Measurements from ENCODE around the gene ITPR1.

ITPR1 gene

GRCh38 chr3:4644951-4645350 lies 151.8 kb downstream of the ITPR1 start:
- DNase-seq (ENCODE audit: low read depth), result no peak

GRCh38 chr3:4645468-4645867 lies 152.3 kb downstream of the ITPR1 start:
- no peak for DNase-seq (ENCODE audit: low read depth)

DNA sequence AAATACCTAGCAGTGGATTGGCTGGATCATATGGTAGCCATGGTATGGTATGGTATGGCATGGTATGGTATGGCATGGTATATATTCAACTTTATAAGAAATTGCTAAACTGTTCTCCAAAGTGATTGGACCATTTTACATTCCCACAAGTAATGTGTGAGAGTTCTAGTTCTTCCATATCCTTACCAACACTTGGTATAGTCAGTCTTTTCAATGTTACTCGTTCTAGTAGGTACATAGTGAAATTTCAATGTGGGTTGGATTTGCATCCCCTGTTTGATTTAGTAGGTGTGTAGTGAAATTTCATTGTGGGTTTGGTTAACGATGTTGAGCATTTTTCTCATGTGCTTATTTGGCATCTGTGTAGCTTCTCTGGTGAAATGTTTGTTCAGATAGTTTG lies 154.3 kb downstream of the ITPR1 start:
- no peak for DNase-seq (ENCODE audit: low read depth)

DNA sequence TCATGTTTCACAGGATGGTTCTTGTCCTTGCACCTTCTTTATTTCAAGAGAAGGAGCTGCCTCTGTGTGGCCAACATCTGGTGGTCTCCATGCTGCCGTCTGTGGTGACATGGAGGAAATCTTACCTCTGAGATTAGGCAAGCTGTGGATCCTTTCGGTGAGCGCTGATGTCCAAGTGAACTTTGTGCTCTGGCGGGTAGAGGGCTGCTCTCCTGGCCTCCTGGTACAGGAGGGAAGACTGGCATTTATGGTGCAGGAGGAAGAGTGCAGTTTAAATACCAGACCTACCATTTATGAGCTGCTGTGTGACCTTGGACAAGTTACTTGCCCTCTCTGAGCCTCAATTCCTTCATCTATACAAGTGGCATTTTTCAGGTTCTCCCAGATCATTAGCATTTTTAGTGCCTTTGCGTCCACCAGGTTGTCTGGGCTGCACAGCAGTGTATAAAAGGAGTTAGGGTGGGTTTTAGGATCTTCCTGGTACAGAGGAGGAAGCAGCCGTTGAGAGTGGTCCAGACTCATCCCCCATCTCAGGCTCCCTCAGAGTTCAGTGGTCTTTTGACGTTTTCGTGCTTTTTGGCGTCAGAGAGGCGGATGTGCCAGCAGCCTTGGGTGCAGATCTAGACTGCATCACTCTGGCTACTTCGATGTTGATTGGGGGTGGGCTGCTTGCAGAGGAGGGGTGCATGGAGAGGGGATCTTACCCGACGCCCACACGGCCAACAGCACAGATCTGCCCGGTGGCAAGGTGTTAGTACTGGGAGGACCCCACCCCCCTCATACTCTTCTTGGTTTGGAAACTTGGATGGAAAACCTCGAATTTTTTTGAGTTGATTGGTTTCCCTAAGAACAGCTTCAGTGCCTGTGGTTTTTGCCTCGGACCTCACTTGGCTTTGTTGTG lies 162.2 kb downstream of the ITPR1 start:
- DNase-seq (ENCODE audit: low read depth), result no peak

DNA sequence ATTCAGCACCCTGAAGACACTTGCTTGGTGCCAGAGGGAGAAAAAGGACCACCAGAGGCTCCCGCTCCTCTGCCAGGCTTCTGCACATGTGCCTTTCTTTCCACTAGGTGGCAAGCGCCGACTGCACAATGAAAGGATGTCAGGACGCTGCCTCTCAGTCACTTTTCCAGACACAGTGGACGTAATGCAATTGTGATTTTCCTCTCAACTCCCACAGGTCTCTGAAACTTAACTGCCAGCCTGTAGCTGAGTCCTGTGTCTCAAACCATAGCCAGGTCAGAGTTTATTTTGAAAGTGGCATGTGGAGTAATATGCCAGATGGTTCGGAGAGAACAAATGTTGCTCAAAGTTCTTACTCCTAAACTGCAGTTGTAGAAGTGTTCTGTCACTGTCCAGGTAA lies 162.9 kb downstream of the ITPR1 start:
- DNase-seq (ENCODE audit: low read depth), result no peak

DNA sequence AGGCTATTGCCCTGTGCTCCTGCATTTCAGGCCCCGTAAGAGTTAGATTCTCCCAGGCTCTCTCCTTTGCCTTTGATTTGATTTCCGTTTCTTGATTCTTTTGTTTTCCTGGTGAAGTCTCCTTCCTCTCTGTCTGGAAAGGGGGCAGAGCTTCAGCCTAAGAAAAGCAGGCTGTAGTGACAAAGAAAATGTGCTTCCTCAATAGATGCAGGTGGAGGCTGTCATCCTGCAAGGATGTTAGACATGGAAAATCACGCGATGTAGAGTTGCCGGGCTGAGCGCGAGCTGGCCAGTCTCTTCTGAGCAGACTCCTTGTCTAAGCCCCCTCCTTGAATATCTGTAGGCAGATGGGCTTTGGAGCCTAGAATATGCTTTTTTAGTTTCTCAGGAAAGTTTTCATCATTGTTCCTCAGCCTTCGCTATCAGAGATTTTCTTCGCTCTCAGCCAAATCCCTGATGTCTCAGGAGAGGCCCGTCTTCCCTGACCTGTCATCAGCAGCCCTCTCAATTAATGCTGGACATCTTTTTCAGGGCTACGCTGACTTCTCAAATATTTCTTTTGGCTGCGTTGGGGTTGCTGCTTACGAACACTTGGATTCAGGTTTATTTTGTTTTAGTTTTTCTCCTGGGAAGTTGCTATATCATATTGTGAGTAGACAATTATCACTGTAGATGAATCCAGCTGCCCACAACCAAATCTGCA lies 163.6 kb downstream of the ITPR1 start:
- no peak for DNase-seq (ENCODE audit: low read depth)

- DNase-seq (ENCODE audit: low read depth), result no peak
Measured at GRCh38 chr3:4660936-4661335, 167.8 kb downstream of the ITPR1 start.

DNA sequence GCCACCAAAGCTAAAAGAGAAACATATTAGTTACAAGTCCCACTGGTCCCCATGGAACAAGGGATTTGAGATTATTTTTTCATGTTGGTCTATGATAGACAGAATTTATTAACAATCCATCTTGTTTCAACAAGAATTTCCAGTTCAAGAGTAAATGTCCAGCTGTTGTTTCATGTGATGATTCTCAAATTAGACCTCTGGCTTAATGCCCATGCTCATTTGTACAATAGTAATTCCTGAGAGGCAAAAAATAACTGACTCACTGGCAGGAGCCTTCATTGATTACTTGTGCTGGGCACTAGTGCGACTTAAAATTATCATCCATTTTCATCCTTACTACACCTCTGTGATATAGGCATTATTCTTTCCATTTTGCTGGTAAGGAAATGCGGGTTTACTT lies 171.3 kb downstream of the ITPR1 start:
- no peak for DNase-seq (ENCODE audit: low read depth)

- no peak for DNase-seq (ENCODE audit: low read depth)
Measured at GRCh38 chr3:4665197-4665596, 172.0 kb downstream of the ITPR1 start.

DNA sequence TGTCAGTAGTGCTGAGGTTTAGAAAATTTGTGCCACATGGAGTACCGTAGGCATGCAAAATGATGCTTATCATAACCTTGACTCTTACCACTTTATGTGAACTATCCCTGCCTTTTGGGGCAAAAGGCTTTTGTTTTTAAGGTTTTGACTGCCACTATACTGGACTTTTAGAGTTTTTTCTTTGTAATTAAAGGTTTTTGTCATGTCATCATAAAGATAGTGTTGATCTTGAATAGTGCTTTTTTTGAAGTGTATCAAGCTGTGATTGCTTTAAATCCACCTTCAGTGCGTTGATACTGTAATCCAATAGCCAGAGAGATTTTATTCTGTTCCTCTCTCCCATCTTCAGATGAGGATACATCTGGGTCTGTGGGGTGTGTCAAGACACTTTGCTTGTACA lies 172.9 kb downstream of the ITPR1 start:
- DNase-seq (ENCODE audit: low read depth), result no peak

DNA sequence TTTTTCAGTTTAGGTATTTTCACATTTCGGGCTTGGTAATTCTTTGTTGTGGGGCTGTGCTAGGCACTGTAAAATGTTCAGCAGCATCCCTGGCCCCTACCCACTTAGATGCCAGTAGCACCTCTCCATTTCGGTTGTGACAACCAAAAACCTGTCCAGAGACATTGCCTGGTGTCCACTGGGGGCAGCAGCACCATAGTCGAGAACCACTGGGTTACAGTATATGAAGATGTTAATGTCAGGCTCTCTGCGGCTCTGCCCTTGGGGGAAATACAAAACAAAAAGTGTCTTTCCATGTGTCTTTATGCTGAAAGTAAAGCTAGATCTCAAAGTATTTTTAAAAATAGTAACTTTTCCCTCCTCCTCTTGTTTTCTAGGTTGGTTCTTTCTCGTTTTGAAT lies 177.2 kb downstream of the ITPR1 start:
- DNase-seq (ENCODE audit: low read depth), result no peak

GRCh38 chr3:4672725-4673275 lies 179.7 kb downstream of the ITPR1 start:
- no peak for DNase-seq (ENCODE audit: low read depth)

DNA sequence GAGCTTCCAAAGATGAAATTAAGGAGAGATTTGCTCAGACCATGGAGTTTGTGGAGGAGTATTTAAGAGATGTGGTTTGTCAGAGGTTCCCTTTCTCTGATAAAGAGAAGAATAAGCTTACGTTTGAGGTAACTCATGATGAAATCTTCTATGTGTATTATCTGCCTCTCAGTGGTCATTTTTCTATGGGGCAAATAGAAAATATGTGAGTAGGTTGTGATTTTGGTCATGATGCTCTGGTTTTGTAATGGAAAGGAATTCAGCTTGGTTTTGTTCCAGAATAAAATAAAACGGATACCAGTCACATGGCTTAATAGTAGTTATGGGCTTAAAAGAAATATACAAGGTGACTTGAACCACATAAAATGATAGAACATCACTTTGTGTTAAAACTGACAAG lies 181.1 kb downstream of the ITPR1 start:
- no peak for DNase-seq (ENCODE audit: low read depth)

- no peak for DNase-seq (ENCODE audit: low read depth)
Measured at GRCh38 chr3:4675704-4676103, 182.6 kb downstream of the ITPR1 start.

DNA sequence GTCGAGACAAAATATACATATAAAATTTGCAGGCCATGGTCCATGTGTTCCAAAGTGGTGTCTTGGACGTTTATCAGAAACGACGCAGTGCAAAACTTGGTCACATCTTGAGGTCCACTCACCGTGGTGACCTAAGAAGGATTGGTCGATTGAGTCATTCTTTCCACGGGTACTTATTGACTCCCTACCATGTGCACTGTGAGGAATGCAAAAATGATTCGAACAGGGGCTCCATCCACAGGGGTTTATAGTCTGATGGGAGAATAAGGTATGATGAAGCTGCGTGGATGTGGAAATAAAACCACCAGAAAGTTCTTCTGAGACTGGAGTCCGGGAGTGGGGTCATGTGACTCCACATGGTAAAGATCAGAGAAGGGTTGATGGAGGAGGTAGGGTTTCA lies 185.2 kb downstream of the ITPR1 start:
- no peak for DNase-seq (ENCODE audit: low read depth)

GRCh38 chr3:4680227-4680691 lies 187.1 kb downstream of the ITPR1 start:
- DNase-seq (ENCODE audit: low read depth), result no peak

- no peak for DNase-seq (ENCODE audit: low read depth)
Measured at GRCh38 chr3:4680871-4681300, 187.7 kb downstream of the ITPR1 start.

- DNase-seq (ENCODE audit: low read depth), result no peak
Measured at GRCh38 chr3:4681301-4681700, 188.2 kb downstream of the ITPR1 start.

GRCh38 chr3:4684117-4684516 lies 191.0 kb downstream of the ITPR1 start:
- no peak for DNase-seq (ENCODE audit: low read depth)

DNA sequence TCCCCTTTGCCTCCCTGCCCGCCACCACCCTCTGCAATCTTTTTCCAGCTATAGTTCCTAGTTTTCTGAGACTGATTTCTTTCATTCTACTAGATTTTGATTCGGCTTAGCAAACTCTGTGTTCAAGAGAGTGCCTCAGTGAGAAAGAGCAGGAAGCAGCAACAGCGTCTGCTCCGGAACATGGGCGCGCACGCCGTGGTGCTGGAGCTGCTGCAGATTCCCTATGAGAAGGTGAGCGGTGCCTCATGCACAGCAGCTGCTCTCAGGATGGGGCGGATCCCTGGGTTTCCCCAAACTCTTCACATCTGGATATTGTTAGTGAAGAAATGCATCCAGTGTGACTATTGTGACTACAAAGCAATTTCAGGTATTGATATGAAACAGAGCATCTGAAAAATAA lies 191.8 kb downstream of the ITPR1 start:
- DNase-seq (ENCODE audit: low read depth), result no peak

- no peak for DNase-seq (ENCODE audit: low read depth)
Measured at GRCh38 chr3:4685673-4686345, 192.7 kb downstream of the ITPR1 start.

- DNase-seq (ENCODE audit: low read depth), result no peak
Measured at GRCh38 chr3:4686619-4687018, 193.5 kb downstream of the ITPR1 start.

Data from stimulated activated CD8-positive, alpha-beta memory T cell treated with anti-CD3 and anti-CD28 coated beads, Interleukin-12 subunit alpha, Interleukin-12 subunit beta, amount 100 ng/mL, for 4 hours (primary cell).